Prostate gland (tissue), 2 donors: ENCODE measurements around the gene CSGALNACT2. TPM values are rescaled to one million over a fixed set of nuclear protein-coding genes. Genes with fewer than 3 reads are reported as not detected.
"Not testable (repeated sequence)": the region's sequence is repeated elsewhere in the genome, so short reads cannot be mapped to it uniquely, and the experiment has no call there.

ENCODE experiments used
- DNase-seq: peaks from one replicate; pipeline ENCODE4 v3.0.0-alpha.2; 2019; ENCODE audit warnings: low spot score
- H3K27ac ChIP-seq, 2 donors: fragments of 200-600 bp; sonication (generic); 2 replicates each; pipeline ENCODE4 v1.5.1; 2017 to 2019
- H3K27me3 ChIP-seq: fragments of 200-600 bp; sonication (generic); replicated peaks from 2 replicates; pipeline ENCODE4 v1.5.1; 2019; ENCODE audit not compliant: insufficient read depth
- H3K36me3 ChIP-seq, 2 donors: fragments of 200-600 bp; sonication (generic); 1 replicate in 1 of 2; 2 replicates in 1 of 2; pipeline versions ENCODE4 v1.5.1 to v1.8.1; 2017 to 2019
- H3K4me1 ChIP-seq: fragments of 200-600 bp; sonication (generic); replicated peaks from 2 replicates; pipeline ENCODE4 v1.5.1; 2019
- H3K4me3 ChIP-seq, 2 donors: fragments of 200-600 bp; sonication (generic); 2 replicates each; pipeline ENCODE4 v1.5.1; 2017 to 2019
- H3K9me3 ChIP-seq: fragments of 200-600 bp; sonication (generic); 2 replicates; pipeline ENCODE4 v1.5.1; 2017
- CTCF ChIP-seq, 4 experiments: fragments of 200-600 bp in 2 of 4; fragments of 450-650 bp in 2 of 4; sonication (generic) in 2 of 4; IDR thresholded peaks; 1 replicate in 3 of 4; 2 replicates in 1 of 4; pipeline ENCODE4 v1.5.1; 2016 to 2019; ENCODE audit warnings: antibody characterized with exemption in 4 of 4, mild to moderate bottlenecking in 2 of 4, moderate library complexity in 2 of 4
- POLR2A ChIP-seq: fragments of 450-650 bp; IDR thresholded peaks from one replicate; pipeline ENCODE4 v1.6.1; 2016; ENCODE audit warnings: antibody characterized with exemption, mild to moderate bottlenecking
- POLR2AphosphoS5 ChIP-seq: sonication (generic); formaldehyde crosslinking; IDR thresholded peaks from one replicate; pipeline ENCODE4 v1.6.1; 2017; ENCODE audit warnings: antibody characterized with exemption
- WGBS: methylation state at CpG from one replicate; pipeline ENCODE4 v1.1.5; 2018; 5-methylcytosine and 5-hydroxymethylcytosine counted together
- intact Hi-C: fragments of 100-400 bp; cut with DNase I; formaldehyde crosslinking; loops from one replicate; pipeline ENCODE4 v1.14.2; 2022
- total RNA-seq, 2 donors: library from RNA; depleted of rRNA; stranded (reverse); fragments of >200 nt; gene quantifications; one replicate each; pipeline ENCODE4 v1.1.0, GENCODE V29; 2016

Gene CSGALNACT2
- total RNA-seq, 2 donors from 2014 or later = 10.0 to 15.9 TPM

DNA sequence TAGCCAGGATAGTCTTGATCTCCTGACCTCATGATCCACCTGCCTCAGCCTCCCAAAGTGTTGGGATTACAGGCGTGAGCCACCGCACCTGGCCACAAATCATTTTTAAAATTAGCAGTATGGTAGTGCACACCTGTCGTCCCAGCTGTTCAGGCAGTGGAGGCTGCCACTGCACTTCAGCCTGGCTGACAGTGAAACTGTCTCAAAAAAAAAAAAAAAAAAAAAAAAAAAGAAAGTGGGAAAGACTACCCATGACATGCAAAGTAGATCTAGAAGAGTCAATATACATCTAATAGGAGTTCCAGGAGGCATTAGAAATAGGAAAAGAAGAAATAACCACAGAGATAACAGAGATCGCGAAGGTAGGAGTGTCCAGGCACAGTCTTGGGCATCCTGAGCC is 3.2 kb downstream of the CSGALNACT2 start:
- DNase-seq = no peak
- no peaks in the 10 kb centered on the region for H3K27me3 ChIP-seq
- H3K27ac ChIP-seq = no peak overlapping the region
- no peak overlapping the region for H3K4me3 ChIP-seq
- 97% methylated on average over 5 of the region's 5 CpGs for WGBS
- intact Hi-C loops = no loop called here
- no peaks in the 10 kb centered on the region for H3K4me1 ChIP-seq
- no peak for TF ChIP-seq CTCF (IDR thresholded peaks at IDR 0.05)
- no peak for TF ChIP-seq POLR2A
- no peak for TF ChIP-seq POLR2AphosphoS5
- H3K9me3 ChIP-seq = no peaks in the 10 kb centered on the region
- no peaks in the 10 kb centered on the region for H3K36me3 ChIP-seq

DNA sequence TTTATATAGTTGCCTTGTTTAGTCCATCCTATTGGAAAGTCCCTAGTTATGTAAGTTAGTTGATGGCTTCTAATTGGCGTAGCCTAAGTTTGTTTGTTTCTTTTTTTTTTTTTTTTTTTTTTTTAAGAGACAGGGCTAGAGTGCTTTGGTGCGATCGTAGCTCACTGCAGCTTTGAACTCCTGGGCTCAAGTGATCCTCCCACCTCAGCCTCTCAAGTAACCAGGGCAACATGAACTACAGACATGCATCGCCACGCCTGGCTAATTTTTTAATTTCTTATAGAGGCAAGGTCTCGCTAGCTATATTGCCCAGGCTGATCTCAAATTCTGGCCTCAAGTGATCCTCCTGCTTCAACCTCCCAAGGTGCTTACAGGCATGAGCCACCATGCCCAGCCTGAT is 7.1 kb downstream of the CSGALNACT2 start:
- H3K36me3 ChIP-seq = no peaks in the 10 kb centered on the region
- WGBS = 89% methylated on average over 6 of the region's 6 CpGs
- intact Hi-C loops = no loop called here
- H3K9me3 ChIP-seq = no peaks in the 10 kb centered on the region
- H3K27me3 ChIP-seq = no peaks in the 10 kb centered on the region
- H3K27ac ChIP-seq = no peak overlapping the region
- DNase-seq = no peak
- H3K4me1 ChIP-seq = no peaks in the 10 kb centered on the region
- no peak overlapping the region for H3K4me3 ChIP-seq
- no peak for TF ChIP-seq POLR2AphosphoS5

DNA sequence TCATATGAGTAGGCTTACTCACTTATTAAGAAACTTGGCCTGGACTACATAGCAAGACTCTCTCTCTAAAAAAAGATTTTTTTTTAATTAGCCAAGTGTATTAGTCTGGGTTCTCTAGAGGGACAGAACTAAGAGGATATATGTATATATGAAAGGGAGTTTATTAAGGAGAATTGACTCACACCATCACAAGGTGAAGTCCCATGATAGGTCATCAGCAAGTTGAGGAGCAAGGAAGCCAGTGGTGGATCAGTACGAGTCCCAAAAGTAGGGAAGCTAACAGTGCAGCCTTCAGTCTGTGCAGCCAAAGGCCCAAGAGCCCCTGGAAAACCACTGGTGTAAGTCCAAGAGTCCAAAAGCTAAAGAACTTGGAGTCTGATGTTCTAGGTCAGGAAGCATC is 7.7 kb downstream of the CSGALNACT2 start:
- H3K27ac ChIP-seq, H3K9me3 ChIP-seq, H3K27me3 ChIP-seq, intact Hi-C loops, H3K4me1 ChIP-seq, H3K4me3 ChIP-seq, DNase-seq, H3K36me3 ChIP-seq: not testable (repeated sequence)
- WGBS = 90% methylated on average over 1 of the region's 1 CpG

DNA sequence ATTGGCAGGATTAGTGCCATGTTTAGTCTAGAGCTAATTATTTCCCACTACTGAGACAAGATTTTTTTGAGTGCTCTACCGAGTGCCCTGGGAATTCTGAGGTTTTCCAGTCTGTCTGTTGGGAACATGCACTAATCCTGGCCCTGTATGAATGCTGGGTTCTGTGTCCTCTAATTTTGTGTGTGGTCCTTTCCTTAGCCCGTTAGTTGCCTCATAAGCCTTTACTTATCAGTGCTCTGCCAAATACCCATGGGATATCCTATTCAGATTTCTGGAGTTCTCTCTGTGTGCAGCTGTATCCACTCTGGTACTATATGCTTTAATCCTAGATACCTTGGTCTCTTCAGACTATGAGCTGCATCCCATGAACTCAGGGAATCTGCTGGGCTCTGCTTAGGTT is 13.1 kb downstream of the CSGALNACT2 start:
- Histone ChIP-seq H3K27ac (no peak overlapping the region), H3K27me3 (no peaks in the 10 kb centered on the region), H3K4me3 (no peak overlapping the region), H3K4me1 (no peaks in the 10 kb centered on the region), H3K9me3 (no peaks in the 10 kb centered on the region), H3K36me3 (no peaks in the 10 kb centered on the region)
- no peak for TF ChIP-seq CTCF (IDR thresholded peaks at IDR 0.05)
- TF ChIP-seq POLR2A = no peak
- TF ChIP-seq POLR2AphosphoS5 = no peak
- no peak for DNase-seq
- 61% methylated on average over 2 of the region's 2 CpGs for WGBS
- intact Hi-C loops = no loop called here

DNA sequence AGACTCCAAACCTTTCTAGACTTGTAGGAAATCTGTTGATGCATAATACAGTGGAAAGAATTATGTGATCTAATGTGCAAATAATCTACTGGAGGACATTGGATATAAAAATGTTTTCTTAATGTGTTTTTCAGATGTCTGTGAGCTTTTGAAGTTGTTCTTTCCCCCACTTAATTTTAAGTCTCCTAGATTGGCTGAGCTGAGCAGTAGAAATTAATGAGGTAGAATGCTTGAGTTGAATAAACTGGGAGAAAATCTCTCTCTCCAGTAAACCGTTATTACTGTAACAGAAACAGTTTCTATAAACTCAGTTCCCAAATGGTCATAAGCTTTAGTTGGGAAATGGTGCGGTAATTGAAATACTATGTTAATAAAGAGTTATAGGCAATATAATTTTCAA is 15.7 kb downstream of the CSGALNACT2 start:
- intact Hi-C loops = no loop called here

More for the DNA sequence above, 15.7 kb downstream of the CSGALNACT2 start:
- H3K9me3 ChIP-seq = no peaks in the 10 kb centered on the region
- DNase-seq = no peak
- H3K36me3 ChIP-seq = no peaks in the 10 kb centered on the region
- no peak overlapping the region for H3K4me3 ChIP-seq
- no peak overlapping the region for H3K27ac ChIP-seq
- H3K4me1 ChIP-seq = no peaks in the 10 kb centered on the region
- no peaks in the 10 kb centered on the region for H3K27me3 ChIP-seq
- TF ChIP-seq CTCF (IDR thresholded peaks at IDR 0.05) (no peak), POLR2AphosphoS5 (no peak), POLR2A (no peak)
- 84% methylated on average over 2 of the region's 2 CpGs for WGBS
